GM23338 (cell line): Measurements from ENCODE around the gene HECTD1. TPM values are rescaled to one million over a fixed set of nuclear protein-coding genes. Genes with fewer than 3 reads are reported as not detected.
"Not testable (repeated sequence)": the region's sequence is repeated elsewhere in the genome, so short reads cannot be mapped to it uniquely, and the experiment has no call there.

ENCODE experiments used
- ATAC-seq: fragments of 200-7000 bp; cut with Tn5 transposase; 3 replicates; pipeline ENCODE4 v1.9.1; 2020
- DNase-seq: peaks from one replicate; pipeline ENCODE4 v3.0.0-alpha.2; 2015; ENCODE audit warnings: low spot score
- H2AFZ ChIP-seq: fragments of 200-600 bp; sonication (generic); 2 replicates; pipeline ENCODE4 v1.8.0; 2016; ENCODE audit warnings: antibody characterized with exemption, mild to moderate bottlenecking, moderate library complexity
- H3F3A ChIP-seq: fragments of 200-600 bp; sonication (generic); replicated peaks from 2 replicates; pipeline ENCODE4 v1.8.0; 2017; ENCODE audit warnings: antibody characterized with exemption, mixed run types, low read depth
- H3K27ac ChIP-seq: fragments of 200-600 bp; sonication (generic); 2 replicates; pipeline ENCODE4 v1.6.1; 2016; ENCODE audit warnings: low read depth
- H3K27me3 ChIP-seq: fragments of 200-600 bp; sonication (generic); 2 replicates; pipeline ENCODE4 v1.8.0; 2016; ENCODE audit warnings: mild to moderate bottlenecking, mixed run types, moderate library complexity; ENCODE audit not compliant: insufficient read depth
- H3K36me3 ChIP-seq: fragments of 200-600 bp; sonication (generic); 2 replicates; pipeline ENCODE4 v1.8.0; 2016; ENCODE audit warnings: mild to moderate bottlenecking; ENCODE audit not compliant: insufficient read depth
- H3K4me1 ChIP-seq: fragments of 200-600 bp; sonication (generic); 2 replicates; pipeline ENCODE4 v1.8.0; 2016; ENCODE audit warnings: mild to moderate bottlenecking, moderate library complexity; ENCODE audit not compliant: insufficient read depth
- H3K4me2 ChIP-seq: fragments of 200-600 bp; sonication (generic); 2 replicates; pipeline ENCODE4 v1.7.1; 2017; ENCODE audit warnings: mixed run types
- H3K4me3 ChIP-seq: fragments of 200-600 bp; sonication (generic); 2 replicates; pipeline ENCODE4 v1.6.1; 2016; ENCODE audit warnings: mixed run types
- H3K79me2 ChIP-seq: fragments of 200-600 bp; sonication (generic); replicated peaks from 2 replicates; pipeline ENCODE4 v1.8.0; 2017; ENCODE audit warnings: mild to moderate bottlenecking; ENCODE audit not compliant: insufficient read depth
- H3K9me2 ChIP-seq: fragments of 200-600 bp; sonication (generic); 2 replicates; pipeline ENCODE4 v1.8.0; 2017; ENCODE audit not compliant: insufficient read depth
- H4K20me1 ChIP-seq: fragments of 200-600 bp; sonication (generic); replicated peaks from 2 replicates; pipeline ENCODE4 v1.8.0; 2017; ENCODE audit warnings: mild to moderate bottlenecking; ENCODE audit not compliant: insufficient read depth
- H3K27ac Mint-ChIP-seq: 2 replicates; pipeline ENCODE4 v1.8.0; 2020; ENCODE audit warnings: inconsistent platforms, mild to moderate bottlenecking, moderate library complexity, mixed read lengths
- H3K27me3 Mint-ChIP-seq: 3 replicates; pipeline ENCODE4 v1.8.0; 2022; ENCODE audit warnings: low read depth, mild to moderate bottlenecking, moderate library complexity, mixed read lengths, inconsistent platforms; ENCODE audit not compliant: insufficient read depth, poor library complexity
- H3K36me3 Mint-ChIP-seq: 3 replicates; pipeline ENCODE4 v1.8.0; 2021; ENCODE audit warnings: low read depth, mild to moderate bottlenecking, inconsistent platforms, moderate library complexity, mixed read lengths
- H3K4me1 Mint-ChIP-seq: 3 replicates; pipeline ENCODE4 v1.8.0; 2020; ENCODE audit warnings: mild to moderate bottlenecking, inconsistent platforms, mixed read lengths
- H3K4me3 Mint-ChIP-seq: 3 replicates; pipeline ENCODE4 v1.8.0; 2021; ENCODE audit warnings: moderate library complexity, mild to moderate bottlenecking, inconsistent platforms, mixed read lengths
- H3K9me3 Mint-ChIP-seq: 3 replicates; pipeline ENCODE4 v1.8.0; 2020; ENCODE audit warnings: moderate library complexity, mild to moderate bottlenecking, inconsistent platforms, mixed read lengths
- CREB1 ChIP-seq: fragments of 250-450 bp; sonication (Bioruptor Pico); IDR thresholded peaks from 2 replicates; pipeline ENCODE4 v1.5.0; 2020; ENCODE audit warnings: low read depth, mild to moderate bottlenecking, moderate library complexity
- REST ChIP-seq: IDR thresholded peaks from one replicate; pipeline ENCODE4 v1.6.1; 2018; ENCODE audit warnings: antibody characterized with exemption; ENCODE audit not compliant: unreplicated experiment
- STAT1 ChIP-seq: IDR thresholded peaks from one replicate; pipeline ENCODE4 v1.6.1; 2016; ENCODE audit warnings: antibody characterized with exemption; ENCODE audit not compliant: unreplicated experiment
- ZNF114 ChIP-seq: fragments of 250-450 bp; sonication (Bioruptor Pico); IDR thresholded peaks from 2 replicates; pipeline ENCODE4 v1.5.0; 2020; ENCODE audit warnings: mild to moderate bottlenecking, moderate library complexity
- polyA plus RNA-seq: library from polyadenylated mRNA; unstranded; fragments of >200 nt; fragmentation: Nextera tagmentation; extraction: Ambion mirVana; gene quantifications from 2 replicates; pipeline ENCODE4 v1.2.1, GENCODE V29; 2016
- total RNA-seq: library from RNA; depleted of rRNA; stranded (reverse); fragments of >200 nt; shearing (Covaris generic); gene quantifications from 2 replicates; pipeline ENCODE4 v1.2.3, GENCODE V29; 2014

HECTD1 gene
- total and polyA plus RNA-seq, 2 experiments from 2014 or later, result 42.1 to 132 TPM

- TF ChIP-seq REST (no peak), STAT1 (no peak), ZNF114 (CRISPR knock-in tag) (no peak), CREB1 (CRISPR knock-in tag) (no peak)
Observed at GRCh38 chr14:31096255-31096654, 111.3 kb downstream of the HECTD1 start (continued).

GRCh38 chr14:31095817-31096216 is 111.8 kb downstream of the HECTD1 start:
- H3K9me3 Mint-ChIP-seq, result not testable (repeated sequence)

GRCh38 chr14:31093884-31094839 is 113.4 kb downstream of the HECTD1 start:
- not testable (repeated sequence) for H3K27me3 ChIP-seq, DNase-seq, H3K9me3 Mint-ChIP-seq, H3K4me1 Mint-ChIP-seq, H3K36me3 ChIP-seq, H4K20me1 ChIP-seq, H3K4me3 Mint-ChIP-seq, H3K27me3 Mint-ChIP-seq, H3K27ac ChIP-seq, H3K79me2 ChIP-seq, ATAC-seq, H3K27ac Mint-ChIP-seq, H3K4me2 ChIP-seq, H3K9me2 ChIP-seq, H3K4me1 ChIP-seq, H3K4me3 ChIP-seq, H3F3A ChIP-seq, H2AFZ ChIP-seq
- H3K36me3 Mint-ChIP-seq, result peaks cover 13% of the 10 kb centered on the region; the same call in 2 of the 3 replicates

More at GRCh38 chr14:31095817-31096216, 111.8 kb downstream of the HECTD1 start:
- not testable (repeated sequence) for H3K4me3 Mint-ChIP-seq, H3K4me1 Mint-ChIP-seq, H3K27ac Mint-ChIP-seq, H3K27me3 ChIP-seq, H3F3A ChIP-seq, H3K27me3 Mint-ChIP-seq, H3K9me2 ChIP-seq, H3K4me3 ChIP-seq, H3K79me2 ChIP-seq, DNase-seq, H3K4me2 ChIP-seq, H3K27ac ChIP-seq, ATAC-seq, H3K4me1 ChIP-seq, H2AFZ ChIP-seq, H4K20me1 ChIP-seq
- H3K36me3 Mint-ChIP-seq, result peaks cover 29% of the 10 kb centered on the region
- peaks cover 20% of the 10 kb centered on the region for H3K36me3 ChIP-seq
